Measurements from ENCODE around the gene CFAP46.
"Not testable (repeated sequence)": the region's sequence is repeated elsewhere in the genome, so short reads cannot be mapped to it uniquely, and the experiment has no call there.

Gene CFAP46

DNA sequence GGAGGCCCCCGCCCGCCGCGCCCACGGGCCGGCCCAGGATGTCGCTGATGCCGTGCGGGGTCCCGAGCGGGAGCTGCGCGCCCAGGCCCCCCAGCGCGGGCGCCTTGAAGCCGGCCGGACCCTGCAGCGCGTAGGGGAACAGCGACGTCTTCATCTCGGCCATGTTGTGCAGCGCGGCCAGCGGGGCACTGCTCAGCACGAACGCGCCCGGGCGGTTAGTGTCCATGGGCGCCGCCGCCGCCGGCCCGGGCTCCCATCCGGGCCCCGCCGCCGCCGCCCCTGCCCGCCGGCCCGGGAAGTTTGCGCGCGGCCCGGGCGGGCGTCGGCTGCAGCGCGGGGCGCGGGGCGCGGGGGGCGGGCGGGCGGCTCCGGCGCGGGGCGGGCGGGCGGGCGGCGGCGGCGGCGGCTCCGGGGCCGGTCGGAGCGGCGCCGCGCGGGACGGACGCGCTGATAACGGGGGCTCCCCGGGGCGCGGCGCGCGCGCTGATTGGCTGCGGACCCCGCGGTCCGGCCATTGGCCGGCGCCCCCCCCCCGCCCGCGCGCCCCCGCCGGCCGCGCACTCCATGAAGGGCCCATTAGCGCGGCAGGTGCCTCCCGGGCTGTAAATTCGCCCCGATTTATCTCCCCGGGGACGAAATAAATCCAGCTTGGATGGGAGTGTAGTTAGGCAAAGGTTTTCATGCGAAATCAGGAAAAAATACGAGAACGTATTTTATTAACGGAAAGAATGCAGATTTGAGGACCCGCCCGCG, 156.5 kb downstream of the CFAP46 start, which contains the start of gene NKX6-2:
Gene NKX6-2 (minus strand): TSS at position 425 of the 753 bp plus-strand sequence. CDS start 199 bp downstream, at position 226.
- no peak for FAIRE-seq

DNA sequence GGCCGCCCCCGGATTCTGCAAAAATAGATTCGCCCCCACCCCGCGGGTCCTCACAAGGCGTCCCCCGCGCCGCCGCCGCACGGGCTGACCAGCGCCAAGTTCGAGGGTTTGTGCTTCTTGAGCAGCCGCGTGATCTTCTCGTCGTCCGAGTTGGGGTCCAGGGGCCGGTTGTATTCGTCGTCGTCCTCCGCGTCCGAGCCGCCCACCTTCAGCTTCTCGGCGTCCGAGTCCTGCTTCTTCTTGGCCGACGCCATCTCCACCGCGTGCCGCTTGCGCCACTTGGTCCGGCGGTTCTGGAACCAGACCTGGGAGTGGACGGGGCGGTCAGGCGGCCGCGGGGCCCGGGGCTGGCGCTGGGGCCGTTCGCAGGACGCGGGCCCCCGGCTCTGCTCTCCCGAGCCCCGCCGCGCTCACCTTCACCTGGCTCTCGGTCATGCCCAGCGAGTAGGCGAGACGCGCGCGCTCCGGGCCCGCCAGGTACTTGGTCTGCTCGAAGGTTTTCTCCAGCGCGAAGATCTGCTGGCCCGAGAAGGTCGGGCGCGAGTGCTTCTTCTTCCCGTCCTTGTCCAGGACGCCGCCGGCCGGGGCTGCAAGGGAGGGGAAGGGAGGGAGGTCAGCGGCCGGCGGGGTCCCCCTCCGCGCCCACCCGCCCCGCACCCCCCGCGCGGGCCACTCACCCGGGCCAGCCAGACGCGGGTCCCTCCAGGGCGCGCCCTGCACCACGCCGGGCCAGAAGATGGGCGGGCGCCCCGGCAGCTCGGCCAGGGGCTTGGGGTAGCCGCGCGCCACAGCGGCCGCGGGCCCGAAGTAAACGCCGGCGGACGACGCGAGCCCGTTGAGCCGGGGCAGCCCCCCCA, 157.3 kb downstream of the CFAP46 start:
- FAIRE-seq: no peak

DNA sequence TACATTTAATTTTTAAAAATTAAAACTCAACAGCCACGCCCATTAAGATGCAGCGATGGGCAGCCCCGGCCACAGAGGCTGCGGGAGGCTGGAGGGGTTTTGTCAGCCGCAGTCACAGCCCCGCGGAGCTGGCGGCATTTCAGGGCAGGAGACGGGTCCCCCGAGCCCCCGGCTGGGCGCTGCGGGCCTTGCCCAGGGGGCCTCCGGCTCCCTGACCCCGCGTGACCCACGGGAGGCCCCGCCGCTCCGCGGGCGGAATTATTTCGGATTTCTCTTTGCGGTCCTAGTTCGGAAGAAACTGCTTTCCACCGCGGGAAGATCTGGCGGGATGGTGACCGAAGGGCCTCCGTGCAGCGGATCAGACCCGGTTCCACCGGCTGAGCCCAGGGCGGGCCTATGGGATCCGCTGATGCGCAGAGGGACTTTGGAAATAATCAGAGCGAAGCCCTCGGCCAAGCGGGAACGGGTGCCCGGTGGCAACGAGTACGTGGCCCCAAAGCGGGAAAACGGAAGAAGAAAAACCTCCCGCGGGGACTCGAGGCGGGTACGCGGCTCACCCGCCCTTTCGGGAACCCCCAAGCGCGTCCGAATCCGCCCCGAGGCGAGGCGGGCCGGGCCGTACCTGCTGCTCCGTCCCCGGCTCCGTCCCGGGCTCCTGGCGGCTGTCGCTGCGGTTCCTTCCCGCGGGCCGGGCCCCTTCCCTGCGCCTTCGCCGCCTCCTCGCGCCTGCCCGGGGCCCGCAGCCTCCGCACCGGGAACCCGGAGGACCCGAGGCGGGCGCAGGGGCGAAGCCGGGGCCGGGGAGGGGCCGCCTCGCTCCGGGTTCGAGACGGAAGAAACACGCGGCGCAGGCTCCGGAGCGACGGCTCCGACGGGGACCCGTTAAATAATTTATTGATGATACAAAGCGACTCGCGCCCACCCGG, 158.2 kb downstream of the CFAP46 start:
- FAIRE-seq: no peak

DNA sequence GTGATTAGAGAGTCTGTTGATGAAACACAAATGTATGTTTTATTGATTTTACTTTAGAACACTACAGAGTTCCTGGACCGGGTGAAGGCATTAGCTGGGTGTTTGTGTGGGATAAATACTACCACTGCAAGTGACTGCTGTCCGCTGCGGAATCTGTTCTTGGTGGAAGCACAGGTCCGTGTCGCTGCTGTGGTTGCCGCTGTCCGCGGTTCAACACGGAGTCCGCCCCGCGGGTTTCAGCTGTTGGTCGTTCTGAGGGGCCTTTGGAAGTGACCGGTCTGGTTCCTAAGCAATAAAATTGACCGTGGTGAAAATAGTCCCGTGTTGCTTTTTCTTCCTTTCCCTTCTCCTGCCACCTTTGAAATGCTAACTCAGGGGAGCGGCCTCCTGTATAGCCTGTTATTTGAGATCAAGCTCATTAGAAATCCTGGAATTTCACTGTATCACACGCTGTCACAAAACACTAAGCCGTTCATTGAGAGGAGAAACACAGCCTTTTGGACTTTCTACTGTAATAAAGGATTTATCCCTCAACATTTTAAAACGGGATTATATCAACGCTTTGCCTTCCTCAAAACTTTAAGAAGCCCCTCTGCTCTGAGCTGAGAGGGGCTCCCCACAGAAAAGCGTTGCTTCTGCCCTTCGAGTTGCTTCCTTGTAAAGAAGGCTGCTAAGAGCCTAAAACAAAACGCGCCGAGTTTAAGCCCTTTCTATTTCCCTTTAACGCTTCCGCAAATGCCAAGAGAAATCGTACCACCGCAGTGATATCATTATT, 159.0 kb downstream of the CFAP46 start:
- no peak for FAIRE-seq

DNA sequence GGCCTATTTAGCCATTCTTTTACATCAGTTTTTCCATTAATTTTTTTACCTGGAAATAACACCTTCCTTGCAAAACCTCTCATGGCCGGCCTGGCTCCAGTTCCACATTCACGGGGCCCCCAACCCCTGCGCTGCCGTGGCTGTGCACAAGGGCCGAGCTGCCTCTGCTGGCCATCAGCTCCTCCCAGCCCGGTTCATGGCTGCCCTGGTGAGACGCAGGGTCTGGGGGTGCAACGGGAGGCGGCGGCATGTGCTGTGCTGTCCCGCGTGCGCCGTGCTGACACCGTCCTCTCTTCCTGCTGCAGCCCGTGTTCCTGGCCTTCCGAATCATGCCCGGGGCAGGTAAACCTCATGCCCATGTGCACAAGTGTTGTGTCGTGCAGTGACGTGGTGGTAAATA, 160.8 kb downstream of the CFAP46 start:
- FAIRE-seq: no peak

DNA sequence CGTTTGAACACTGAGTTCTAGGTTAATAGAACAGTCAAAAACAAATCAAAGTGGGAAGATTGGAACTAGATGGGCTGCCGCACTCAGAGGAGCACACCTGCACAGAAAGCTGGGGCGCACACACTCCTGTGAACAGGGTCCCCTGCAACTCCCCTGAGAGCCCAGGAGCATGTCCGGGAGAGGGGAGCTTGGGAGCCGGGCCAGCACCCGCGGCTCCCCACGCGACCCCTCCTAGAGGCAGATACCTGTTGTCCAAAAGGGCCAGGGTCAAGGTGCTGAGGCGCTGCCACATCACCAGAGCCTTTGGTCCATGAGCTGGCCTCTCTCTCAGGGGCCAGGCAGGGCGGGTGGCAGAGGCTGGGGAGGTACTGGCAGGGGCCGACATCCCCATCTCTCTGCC, 162.0 kb downstream of the CFAP46 start:
- no peak for FAIRE-seq

DNA sequence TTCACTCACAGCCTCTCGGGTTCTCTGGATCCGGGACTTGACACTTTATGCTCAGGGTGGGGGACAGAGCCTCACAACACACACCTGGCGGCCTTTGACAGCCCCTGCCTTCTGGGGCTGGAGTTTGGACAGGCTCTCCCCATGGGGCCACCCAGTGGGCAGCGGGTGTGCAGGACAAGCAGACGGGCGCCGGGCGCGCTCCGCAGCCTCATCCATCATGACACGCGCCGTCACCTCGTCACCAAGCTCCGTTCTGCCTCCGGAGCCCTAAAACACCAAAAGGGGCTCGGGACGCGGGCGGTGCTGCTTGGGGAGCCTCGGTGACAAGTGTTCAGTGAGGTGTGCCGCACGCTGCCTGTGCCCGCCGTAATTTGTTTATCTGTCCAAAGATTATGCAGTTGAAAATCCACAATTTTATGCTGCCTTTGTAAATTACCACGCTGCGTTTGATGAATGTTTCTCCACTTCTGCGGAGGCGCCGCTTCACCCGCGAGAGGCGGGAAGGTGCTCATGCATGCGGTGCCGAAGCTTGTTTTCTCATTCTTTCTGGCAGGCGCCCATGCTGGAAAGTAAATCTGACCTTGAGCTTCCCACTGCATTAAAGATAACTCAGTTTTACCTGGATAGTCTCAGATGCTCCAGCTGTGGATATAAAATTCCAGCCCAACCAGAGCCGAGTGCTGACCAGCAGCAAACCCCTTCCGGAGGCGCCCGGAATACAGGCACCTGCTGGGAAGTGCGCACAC, 162.6 kb downstream of the CFAP46 start:
- no peak for FAIRE-seq

DNA sequence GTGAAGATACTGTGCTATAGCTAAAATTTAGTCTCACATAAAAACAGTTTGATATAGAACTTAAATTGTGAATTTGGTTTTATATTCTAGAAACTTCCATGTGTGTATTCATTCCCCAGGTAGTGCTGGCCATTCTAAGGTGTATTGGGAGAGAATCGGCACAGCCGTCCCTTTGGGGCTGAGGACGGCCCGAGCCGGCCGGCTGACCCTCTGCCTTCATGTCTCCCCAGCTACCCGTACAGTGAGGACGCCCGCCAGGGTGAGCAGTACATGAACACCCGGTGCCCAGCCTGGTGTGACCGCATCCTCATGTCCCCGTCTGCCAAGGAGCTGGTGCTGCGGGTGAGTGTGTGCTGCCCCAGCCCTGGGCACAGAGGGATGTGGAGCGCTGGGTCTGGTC, 164.9 kb downstream of the CFAP46 start:
- no peak for FAIRE-seq

DNA sequence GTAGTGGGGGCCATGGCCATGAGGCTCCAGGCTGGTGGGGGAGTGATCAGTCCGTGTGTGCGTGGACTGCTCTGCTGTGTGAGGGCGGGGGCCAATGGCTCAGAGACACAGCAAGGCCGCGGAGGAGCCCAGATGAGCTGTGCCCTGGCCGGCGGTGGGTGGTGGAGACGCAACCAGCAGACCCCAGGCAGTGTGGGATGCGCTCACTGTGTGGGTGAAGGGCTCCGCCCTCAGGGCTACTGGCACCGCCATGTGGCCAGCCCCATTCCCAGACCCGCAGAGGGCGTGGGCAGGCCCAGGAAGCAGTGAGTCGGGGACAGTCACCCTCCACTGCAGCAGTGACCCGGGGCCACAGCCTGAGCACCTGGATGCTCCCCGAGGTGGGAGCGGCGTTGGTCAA, 165.5 kb downstream of the CFAP46 start:
- no peak for FAIRE-seq

DNA sequence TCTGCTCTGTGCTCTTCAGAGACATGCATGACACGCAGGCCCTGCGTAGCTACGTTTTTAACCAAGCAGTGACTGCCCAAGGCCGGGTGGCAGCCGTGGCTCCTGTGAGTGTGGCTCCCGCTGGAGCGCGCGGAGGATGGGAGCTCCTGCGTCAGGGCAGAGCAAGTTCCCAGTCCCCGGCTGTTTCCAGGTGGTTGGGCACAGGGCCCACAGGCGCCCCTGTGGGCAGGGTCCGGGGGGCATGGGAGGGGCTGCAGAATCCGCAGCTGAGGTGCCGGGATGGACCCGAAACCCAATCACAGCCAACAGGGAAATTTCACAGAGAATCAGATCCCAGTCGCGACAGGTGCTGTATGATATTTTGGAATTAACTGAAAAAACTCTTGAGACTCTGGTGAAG, 166.2 kb downstream of the CFAP46 start:
- no peak for FAIRE-seq

DNA sequence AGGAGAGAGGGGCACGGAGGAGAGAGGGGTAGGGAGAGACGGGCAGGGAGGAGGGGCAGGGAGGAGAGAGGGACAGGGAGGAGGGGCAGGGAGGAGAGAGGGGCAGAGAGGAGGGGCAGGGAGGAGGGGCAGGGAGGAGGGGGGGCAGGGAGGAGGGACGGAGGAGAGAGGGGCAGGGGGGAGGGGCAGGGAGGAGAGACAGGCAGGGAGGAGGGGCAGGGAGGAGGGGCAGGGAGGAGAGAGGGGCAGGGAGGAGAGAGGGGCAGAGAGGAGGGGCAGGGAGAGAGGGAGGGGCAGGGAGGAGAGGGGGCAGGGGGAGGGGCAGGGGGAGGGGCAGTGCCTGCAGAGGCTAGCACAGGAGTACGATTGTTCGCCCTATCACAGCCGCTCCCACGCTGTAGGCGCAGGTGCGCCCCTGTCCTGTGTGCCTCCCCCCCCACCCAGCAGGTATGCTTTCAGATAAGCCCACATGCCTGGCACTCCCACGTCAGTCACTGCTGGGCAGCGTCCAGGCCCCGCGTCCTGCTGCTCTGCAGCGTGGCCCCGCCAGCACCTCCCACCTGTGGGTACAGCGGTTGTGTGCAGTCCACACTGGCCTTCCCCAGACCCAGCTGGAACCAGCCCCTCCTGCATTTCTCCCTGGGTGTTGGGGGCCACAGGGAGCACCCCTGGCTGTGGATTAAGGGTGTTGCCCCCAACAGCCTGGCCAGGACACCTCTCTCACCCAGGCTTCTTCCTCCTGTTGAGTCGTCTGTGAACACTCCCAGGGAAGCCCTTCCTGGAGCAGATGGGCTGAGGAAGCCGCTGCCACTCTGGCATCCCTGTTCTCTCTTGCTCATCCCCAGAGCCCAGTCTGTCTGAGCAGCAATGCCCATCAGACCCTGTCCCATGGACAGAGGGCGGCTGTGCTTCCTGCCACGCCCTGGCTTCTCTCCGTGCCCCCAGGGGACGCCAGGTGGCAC, 167.2 kb downstream of the CFAP46 start:
- FAIRE-seq: no peak

DNA sequence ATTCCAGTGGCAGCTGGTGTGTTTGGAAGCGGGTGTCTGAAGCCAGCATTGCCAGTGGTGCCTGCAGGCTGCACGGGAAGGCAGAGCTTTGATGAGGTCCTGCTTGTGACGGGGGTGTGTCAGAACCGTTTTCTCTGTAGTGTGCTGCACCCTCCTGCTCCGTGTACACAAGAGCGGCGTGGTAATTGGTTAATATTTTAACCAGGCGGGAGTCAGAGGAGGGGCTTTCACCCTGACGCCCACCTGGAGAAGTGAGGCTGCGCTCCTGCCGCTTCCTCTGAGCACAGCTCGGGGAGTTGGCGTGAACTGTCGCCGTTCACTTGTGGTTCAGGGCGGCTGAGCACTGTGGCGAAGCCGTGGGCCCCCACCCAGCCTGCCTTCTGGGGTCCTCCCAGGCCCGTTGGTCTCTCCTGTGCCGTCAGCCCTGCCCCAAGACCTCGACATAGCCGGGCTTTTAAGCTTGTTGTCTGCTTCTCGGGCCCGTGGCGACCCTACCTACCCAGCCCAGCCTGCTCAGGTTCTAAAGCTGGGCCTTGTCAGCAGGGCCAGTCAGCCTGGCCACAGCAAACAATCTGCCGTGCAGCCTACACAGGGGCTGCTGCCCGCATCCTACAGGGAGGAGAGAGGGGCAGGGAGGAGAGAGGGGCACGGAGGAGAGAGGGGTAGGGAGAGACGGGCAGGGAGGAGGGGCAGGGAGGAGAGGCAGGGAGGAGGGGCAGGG, 168.0 kb downstream of the CFAP46 start:
- FAIRE-seq: no peak

DNA sequence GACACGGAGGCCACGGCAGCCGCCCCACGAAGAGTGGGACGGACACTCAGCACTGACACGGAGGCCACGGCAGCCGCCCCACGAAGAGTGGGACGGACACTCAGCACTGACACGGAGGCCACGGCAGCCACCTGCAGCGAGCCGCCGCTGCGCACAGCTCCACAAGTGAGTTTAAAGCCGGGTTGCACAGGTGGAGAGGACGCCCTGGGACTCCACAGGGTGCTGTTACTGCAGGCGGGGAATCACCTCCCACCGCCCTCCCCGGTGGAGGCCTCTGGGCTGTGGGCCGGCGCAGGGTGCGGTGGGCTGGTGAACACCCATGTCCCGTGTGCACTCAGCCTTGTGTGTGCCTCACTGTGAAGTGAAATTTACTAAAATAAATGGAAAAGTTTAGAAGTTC, 169.6 kb downstream of the CFAP46 start:
- not testable (repeated sequence) for FAIRE-seq

DNA sequence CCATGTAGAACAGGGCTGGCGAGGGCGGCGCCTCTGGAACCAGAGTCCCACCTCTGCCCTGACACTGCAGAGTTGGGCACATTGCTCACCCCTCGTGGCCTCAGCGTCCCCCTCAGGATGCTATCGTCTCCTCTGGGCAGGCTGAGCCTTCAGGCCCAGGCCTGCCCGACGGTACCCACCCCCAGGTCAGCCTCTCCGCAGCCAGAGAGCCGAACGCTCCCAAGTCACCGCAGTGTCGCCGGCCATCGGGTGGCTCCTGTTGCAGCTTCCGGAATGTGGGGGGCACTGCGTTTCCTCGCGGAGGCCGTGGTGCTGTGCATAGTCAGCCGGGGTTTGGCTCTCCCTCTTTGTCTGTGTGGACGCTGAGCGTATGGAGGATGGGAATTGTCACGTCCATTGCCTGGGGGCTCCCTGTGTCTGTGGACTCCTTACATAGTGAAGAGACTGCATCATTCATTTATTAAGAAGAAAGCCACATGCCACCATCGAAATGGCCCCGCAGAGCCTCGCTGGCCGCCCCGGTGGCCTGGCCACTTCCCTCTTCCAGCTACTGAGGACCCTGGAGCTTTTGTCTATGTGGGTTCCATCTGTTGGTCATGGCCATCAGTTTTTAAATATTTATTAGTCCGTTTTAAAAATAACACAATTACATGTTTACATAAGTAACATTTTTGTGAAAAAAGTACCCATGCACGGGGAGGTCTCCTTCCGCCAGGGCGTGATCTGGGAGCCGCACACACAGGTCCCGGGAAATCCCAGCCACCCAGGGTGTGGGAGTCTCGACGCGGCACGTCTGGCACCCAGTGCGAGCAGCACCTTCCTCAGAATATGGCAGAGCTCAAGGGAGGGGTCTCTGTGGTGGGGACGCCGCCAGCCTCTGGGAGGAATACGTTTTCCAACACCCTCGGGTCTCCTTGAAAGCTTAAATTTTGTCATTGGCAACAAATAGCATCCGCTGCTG, 172.0 kb downstream of the CFAP46 start:
- FAIRE-seq: no peak

DNA sequence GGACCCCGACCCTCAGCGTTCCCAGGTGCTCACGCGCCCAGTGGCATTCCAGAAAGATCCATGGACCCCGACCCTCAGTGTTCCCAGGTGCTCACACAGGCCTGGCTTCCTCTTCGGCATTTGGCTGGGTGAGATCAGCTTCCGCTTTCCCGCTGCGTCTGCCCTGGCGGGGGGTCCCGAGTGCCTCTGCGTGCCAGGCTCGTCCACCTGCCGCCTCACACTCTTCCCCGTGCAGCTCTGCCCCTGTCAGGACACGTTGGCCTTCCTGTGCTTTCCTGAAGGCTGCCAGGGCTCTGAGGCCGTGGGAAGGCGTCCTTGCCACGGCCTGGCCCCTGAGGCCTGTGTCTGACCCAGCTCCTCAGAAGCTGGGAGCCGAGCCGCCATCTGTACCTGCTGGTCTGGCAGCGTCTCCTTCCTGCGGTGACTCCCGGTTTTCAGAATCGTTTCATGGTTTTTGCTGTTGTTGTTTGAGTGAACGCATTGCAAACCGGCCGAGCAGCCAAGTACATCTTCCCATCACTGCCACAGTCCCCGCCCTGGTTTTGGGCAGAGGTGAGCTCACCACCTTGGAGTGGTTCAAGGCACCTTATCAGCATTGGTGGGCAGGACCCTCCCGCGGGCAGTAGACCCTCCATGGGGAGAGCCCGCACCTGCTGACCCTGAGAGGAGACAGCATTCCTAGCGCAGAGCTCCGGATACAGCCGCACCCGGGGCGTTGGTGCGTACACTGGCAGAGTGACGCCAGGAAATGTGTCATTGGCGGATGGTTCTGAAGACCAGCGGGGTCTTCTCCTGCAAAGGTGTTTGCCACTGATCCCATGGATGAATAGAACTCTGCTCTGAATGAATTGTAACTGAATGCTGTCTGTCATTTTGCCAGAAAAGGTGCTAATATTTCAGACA, 173.8 kb downstream of the CFAP46 start:
- no peak for FAIRE-seq

DNA sequence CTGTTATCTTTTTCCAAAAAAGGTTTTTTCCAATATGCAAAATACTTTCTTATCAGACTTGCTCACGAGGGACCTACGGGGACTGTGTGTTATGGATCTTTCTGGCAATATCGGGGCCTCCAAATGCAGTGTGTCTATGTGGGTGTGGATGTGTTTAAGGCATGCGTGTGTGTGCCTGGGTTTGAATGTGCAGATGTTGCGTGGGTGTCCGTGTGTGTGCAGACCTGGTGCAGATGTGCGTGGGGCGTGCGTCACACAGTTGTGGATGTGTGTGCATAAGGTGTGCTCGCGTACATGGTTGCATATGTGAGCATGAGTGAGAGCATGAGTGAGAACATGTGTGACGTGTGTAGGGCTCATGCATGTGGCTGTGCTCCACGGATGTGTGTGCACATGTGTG, 176.1 kb downstream of the CFAP46 start:
- FAIRE-seq: no peak

DNA sequence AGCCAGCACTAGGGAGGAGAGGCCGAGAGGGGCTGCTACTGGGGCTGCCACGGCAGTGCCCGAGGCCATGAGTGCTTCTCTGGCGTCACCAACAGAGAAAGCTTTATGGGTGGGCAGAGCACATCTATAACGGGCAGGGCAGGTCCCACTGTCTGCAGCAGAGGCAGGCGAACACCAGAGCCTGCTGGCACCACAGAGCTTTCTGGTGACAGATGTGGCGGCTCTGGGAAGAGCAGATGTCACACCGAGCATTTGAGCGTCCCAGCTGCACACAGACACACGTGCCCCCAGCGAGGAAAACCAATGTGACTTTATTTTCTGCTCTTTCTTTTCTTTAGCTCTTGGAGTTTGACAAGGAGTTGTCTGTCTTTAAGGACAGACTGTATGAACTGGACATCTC, 176.9 kb downstream of the CFAP46 start:
- FAIRE-seq: no peak

All from TTC549 (cell line).